DMS79 (cell line): ENCODE results near the gene LOC128125822.
A peak's percentile ranks its signal among the peaks of the same experiment; 100 is the strongest.
"Not testable (repeated sequence)": the region's sequence is repeated elsewhere in the genome, so short reads cannot be mapped to it uniquely, and the experiment has no call there.

ENCODE experiments used
- DNase-seq: peaks from one replicate; lab custom pipeline; 2025; lab: John Stamatoyannopoulos, UW

Gene LOC128125822

DNA sequence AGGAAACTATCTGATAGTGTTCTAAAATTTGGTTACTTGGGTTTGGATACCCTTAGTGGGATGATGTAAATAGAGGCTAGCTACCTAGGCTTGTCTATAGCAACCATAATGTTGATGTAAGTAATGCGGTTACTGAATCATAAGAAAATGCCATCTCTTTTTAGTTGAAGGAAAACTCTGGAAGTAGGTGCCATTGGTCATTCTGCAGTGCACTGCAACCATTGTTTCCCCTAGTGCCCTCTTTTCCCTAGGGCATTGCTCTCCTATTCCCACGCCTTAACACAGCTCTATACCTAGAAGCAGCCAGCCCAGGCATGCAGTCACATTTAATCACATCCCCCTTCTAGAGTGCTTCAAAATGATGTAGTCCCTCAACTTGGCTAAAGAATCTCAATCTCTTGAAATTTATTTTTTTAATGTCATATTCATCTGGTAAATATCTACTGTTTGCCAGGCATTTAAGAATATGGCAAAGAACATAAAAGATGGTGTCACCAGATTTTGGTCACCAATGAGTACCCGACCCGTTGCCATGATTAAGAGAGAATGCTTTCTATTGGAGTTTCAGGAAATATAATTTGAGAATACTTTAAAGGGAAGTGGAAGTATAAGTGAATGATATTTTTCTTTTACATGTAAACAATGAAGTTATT is 10.4 kb downstream of the LOC128125822 start:
- DNase-seq: no peak

DNA sequence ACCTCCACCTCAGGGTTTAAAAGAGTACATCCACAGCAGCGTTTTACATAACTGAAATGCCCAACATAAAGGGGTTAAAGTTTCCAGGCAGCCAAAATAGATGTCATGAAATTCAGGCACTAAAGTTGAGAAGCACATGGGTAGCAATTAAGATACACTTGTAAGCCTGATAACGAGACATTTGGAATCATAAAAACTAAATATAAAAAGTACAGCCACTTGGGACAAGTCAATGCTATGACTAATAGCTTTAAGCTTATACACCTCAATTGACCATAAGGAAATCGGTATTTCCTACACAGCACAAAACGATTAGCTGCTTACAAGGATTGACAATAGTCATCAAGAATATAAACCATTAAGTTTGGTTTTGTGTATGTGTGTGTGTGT is 11.8 kb downstream of the LOC128125822 start:
- no peak for DNase-seq

DNA sequence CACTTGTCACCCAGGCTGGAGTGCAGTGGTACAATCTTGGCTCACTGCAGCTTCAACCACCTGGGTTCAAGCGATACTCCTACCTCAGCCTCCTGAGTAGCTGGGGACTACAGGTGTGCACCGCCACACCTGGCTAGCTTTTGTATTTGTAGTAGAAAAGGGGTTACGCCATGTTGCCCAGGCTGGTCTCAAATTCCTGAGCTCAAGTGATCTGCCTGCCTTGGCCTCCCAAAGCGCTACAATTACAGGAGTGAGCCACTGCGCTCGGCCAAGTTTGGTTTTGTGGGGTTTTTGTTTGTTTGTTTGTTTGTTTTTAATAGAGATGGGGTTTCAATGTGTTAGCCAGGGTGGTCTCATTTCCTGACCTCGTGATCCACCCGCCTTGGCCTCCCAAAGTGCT is 12.3 kb downstream of the LOC128125822 start:
- no peak for DNase-seq

DNA sequence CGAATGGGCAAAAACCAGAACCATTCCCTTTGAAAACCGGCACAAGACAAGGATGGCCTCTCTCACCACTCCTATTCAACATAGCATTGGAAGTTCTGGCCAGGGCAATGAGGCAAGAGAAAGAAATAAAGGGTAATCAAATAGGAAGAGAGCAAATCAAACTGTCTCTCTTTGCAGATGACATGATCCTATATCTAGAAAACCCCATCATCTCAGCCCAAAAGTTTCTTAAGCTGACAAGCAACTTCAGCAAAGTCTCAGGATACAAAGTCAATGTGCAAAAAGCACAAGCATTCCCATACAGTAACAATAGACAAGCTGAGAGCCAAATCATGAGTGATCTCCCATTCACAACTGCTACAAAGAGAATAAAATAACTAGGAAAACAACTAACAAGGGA is 13.4 kb downstream of the LOC128125822 start:
- DNase-seq: not testable (repeated sequence)

DNA sequence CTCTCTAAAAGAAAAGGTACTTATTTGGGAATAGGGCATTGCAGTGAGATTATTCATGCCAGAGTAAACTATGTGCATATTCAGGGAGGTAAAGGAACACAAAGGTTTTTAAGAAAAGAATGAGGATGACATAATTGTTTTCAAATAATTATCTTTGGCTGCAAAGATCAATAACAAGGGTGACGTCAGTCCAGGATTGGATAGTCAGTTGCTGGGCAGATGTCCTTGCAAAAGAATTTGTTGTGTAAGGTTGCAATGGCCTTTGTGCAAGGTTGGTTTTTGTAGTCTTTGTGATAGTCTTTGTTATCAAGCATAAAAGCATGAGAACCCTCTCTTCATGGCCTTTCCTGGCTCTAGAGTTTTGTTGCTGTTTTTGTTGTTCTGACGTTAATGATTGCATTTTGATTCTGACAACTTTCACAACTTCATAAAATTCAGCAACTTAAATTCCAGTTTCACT is 17.7 kb downstream of the LOC128125822 start:
- no peak for DNase-seq

DNA sequence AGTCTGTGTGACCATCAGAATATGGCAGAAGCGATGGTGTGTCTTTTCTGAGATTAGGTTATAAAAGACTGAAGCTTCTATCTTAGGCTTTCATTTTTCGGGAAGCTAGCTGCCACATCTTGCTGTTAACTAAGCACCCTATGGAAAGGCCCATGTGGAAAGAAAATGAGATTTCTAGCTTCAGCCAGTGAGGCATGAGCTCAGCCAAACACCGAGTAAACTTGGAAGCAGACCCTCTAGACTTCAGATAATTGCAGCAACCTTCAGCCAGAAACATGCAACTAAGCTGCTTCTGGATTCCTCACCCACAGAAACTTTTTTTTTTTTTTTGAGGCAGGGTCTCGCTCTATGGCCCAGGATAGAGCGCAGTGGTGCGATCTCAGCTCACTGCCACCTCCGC is 20.6 kb downstream of the LOC128125822 start:
- DNase-seq: no peak

DNA sequence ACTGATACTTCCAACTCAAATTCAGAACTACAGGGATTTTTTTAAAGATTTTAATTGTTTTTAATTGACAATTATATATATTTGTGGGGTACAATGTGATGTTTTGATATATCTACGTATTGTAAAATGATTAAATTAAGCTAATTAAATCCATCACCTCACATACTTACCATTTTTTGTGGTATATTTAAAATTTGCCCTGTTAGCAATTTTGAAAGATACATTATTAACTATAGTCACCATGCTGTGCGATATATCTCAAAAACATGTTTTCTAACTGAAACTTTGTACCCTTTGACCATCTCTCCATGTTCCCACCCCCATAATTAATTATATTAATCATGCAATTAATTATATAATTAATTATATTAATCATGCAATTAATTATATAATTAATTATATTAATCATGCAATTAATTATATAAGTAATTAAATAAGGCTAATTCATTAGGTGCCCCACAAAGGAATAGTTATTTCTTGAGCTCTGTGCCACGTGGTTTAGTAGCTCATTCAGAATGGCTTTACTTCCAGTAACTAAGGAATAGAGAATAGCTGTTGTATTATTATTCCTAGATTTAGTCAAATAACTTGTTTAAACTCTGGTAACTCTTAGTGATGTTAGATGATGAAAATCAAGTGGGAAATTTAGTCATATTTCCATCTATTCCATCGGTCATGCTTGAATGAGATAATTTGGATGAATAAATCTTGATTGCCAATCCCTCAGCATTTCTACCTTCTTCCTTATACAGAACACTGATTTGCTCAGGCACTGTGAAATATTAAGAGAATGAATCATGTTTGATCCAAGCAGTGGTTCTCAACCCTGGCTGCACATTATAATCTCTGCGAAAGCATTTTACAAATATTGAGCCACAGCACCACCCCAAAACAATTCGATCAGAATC is 25.1 kb downstream of the LOC128125822 start:
- DNase-seq: no peak

DNA sequence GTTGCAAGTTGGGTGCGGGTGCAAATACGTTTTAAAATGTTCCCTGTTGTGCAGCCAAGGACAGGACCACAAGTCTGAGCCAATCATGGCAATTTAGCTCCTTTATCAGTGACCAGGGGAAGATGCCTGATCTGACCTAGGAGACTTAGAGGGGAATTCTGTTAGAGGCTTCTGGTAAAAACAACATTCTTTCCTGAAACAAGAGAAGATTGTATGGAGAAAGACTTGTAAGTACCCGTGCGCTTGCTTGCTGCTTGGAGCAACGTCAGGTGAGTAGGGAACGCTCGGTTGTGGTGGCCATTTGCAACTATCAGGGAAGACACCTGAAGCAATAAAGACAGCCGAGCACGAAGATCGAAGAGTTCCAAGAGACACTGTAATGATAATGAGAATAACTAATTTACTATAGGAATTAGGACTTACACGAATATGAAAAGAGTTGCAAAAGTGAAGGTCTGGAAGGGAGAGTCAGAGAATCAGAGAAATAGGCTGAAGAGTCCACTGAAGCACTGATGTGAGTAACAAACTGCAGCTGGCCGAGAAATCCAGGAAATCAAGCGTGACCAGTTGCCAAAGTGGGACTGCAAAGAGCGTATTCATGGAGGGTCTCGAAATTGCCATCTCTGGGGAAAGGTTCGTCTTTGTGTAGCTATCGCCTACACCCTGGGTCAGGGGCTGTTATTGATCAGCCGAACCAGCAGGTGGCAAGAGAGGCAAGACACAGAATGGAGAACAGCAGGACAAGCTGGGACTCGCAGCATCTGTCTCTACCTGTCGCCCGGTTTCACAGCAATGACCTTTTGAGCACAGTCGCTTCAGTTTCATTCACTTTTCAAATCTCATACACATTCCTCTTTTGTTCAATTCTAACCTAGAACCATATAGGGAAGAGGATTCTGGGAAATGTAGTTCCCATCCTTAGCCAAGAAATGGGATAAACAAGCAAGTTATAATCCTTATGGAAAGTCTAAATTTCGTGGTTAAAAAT is 26.1 kb downstream of the LOC128125822 start:
- peak; percentile 65 for DNase-seq

DNA sequence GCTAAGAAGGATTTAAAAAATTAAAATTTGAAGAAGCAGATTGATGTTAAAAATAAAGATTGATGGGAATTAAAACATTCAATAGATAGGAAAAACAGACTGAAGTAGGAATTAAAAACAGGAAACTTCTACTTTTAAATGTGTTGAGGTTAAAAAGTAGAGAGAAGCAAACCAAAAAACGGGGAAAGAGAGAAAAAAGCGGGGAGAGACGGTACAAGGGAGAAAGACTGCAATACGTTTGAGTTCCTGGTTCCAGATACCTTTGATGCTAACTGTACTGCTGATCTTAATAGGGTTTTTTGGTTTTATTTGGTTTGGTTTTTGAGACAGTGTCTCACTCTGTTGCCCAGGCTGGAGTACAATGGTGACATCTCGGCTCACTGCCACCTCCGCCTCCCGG is 27.0 kb downstream of the LOC128125822 start:
- no peak for DNase-seq

DNA sequence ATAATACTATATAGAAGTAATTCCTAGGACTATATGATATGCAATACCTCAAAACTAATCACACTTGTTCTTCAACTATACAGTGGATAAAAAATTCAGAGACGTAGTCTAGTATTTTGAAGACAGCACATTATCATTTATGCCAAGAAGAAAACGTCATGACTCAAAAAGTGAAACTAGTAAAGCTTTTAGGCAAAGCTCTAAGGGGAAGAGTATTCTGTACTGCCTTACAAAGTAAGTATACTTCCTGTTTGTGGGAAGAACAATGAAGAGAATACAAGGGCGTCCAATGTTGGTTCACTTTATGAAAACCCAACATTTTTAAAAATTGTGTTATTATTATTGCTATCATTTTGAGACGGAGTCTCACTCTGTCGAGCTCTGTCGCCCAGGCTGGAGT is 27.9 kb downstream of the LOC128125822 start:
- no peak for DNase-seq

DNA sequence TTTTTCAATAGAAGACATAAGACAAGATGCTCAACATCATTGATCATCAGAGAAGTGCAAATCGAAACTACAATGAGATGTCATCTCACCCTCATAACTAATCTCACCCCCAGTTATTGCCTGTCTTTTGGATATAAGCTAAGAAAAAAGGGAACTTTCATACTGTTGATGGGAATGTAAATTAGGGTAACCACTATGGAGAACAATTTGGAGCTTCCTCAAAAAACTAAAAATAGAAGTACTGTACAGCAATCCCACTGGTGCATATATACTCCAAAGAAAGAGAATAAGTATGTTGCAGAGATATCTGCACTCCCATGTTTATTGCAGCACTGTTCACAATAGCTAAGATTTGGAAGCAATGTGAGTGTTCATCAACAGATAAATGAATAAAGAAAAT is 37.0 kb downstream of the LOC128125822 start:
- no peak for DNase-seq

DNA sequence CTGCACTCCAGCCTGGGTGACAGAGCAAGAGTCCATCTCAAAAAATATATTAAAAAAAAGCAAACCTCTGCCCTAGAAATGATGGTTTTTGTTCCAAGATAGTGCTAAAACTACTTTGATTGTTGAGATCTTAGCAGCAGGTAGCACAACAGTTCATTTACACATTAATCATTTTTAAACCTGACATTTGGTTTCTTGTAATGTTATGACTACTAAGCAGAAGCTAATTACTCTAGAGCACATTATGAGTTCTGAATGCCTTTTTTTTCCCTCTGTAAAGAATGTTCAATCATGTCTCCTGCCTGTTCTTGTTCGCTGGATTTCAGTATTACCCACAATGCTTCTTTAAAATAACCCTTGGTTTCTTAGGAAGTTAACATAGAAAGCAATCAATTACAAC is 38.7 kb downstream of the LOC128125822 start:
- DNase-seq: no peak

DNA sequence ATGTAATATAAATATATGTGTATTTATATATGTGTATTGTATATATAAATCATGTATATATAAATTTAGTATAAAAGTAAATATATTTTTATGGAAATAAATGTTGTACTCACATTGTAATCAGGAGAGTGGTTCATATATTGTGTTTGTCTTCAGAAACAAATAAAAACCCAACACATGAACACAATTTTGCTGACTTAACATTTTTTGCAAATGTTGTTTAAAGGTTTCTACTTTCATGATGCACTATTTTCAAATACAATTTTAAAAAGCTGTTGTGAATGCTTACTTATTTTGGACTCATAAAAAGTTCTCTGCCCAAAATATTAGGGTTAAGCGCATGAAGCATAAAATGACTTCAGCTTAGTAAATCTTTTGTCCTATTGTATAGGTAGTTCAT is 39.3 kb downstream of the LOC128125822 start:
- DNase-seq: no peak

DNA sequence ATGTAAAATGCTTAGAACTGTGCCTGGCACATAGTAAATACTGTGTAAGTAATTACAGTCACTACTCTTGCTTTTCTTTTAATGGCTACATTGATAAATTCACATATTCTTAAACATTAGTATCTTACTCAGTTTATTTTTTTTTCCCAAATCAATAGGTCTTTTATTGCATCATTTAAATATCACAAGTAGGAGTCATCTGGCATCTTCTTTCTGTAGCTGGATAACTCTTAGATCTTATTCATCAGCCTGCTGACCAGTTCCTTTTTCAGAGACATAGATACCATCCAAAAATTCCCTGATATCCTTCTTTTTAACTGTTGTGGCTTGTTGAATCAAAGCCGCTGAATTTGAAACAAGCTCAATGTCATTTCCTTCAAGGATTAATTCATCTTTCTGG is 43.3 kb downstream of the LOC128125822 start:
- no peak for DNase-seq
